IPS-NIHi7 (cell line): ENCODE data around the gene ZNF429.
"Not testable (repeated sequence)": the region's sequence is repeated elsewhere in the genome, so short reads cannot be mapped to it uniquely, and the experiment has no call there.

Experiments used
- DNase-seq: peaks from one replicate; pipeline ENCODE4 v3.0.0; 2012; ENCODE audit warnings: mixed read lengths; ENCODE audit errors: extremely low spot score

Gene ZNF429

DNA sequence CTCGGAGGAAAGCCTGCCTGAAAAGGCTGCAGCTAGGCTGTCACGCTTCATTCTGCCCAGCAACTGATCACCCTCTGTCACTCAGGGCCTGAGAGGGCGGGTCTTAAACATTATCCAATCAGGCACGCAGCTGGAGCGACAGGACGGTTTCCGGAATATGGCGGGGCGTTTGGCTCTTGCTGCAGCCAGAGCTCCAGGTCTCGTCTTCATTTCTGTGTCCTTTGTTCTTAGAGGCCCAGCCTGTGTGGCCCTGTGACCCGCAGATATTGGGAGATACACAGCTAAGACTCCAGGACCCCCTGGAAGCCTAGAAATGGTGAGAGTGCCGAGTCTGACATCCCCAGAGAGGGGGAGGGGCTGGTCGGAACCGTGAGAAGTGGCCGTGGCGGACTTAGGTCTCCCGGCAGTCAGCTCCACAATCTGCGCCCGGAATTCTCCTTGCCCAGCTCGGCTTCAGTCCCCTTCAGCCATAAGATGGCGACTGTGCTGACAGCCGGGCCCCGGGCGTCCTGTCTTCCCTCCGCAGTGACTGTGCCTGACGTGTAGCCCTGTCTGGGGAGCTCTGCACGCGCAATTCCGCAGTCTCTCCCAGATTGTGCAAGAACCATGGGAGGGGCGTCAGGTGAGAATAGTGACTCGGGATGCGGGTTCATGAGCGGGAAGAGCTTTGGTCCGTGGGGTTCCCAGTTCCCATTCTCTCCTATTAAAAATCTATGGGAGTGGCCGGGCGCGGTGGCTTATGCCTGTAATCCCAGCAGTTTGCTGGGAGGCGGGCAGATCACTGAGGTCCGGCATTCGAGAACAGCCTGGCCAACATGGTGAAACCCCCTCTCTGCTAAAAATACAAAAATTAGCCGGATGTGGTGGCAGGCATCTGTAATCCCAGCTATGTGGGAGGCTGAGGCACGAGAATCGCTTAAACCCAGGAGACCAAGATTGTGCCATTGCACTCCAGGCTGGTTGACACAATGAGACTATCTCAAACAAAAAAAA is at the start of gene ZNF429:
ZNF429 (plus strand) TSS at position 144 of the 993 bp plus-strand sequence; CDS start at position 314, 170 bp downstream.
- peak; percentile 96 for DNase-seq

DNA sequence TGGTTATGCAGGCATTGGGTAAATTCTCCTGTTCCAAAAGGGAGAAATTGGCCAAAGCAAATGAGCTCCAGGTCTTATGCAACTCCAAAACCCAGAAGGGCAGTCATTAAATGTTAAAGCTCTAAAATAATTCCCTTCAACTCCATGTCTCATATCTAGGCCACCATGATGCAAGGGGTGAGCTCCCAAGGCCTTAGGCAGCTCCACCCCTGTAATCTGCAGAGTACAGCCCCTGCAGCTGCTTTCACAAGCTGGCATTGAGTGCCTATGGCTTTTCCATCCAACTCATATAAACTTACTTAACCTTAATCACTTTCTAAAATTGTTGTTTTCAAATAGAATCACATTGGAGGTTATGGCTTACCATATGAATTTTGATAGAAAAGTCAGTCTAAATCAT is 44.7 kb upstream of the ZNF429 start:
- DNase-seq: no peak

DNA sequence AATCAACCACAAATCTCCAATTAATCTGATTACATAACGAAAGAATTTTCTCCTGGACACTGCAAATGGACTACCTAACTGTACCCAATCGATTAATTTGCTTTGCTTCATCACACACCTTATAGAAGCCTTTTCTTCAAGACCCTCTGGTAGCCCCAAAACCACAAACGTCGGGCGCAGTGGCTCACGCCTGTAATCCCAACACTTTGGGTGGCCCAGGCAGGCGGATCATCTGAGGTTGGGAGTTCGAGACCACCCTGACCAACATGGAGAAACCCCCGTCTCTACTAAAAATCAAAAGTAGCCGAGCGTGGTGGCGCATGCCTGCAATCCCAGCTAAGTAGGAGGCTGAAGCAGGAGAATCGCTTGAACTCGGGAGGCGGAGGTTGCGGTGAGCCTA is 42.9 kb upstream of the ZNF429 start:
- no peak for DNase-seq

DNA sequence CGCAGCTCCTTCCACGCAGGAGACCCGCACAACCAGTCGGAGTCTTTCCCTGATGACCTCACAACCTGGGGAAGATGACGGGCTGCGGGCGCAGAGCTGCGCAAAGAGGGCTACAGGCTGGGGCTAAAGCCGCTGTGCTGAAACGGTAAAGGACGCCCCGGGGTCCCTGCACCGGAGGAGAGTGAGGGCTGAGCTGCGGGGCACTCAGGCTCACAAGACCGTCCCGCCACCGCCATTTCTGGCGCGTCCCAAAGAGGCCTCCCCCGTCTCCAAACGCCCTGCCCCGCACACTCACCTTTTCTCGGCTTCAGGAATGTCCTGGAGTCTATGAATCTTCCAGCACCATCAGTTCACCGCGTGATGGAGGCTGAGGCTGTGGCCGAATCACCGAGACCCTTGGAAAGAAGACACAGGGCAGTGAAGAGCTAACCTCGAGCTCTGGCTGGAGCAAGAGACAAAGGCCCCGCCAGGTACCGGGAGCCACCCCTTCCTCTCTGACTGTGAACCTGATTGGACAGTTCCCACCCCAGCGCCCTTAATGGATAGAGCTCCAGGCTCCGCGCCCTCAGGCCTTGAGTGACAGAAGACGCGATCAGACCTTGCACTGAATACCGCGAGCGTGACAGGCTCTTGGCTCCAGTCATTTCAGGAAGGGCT is 41.8 kb upstream of the ZNF429 start:
- DNase-seq: peak; percentile 95

DNA sequence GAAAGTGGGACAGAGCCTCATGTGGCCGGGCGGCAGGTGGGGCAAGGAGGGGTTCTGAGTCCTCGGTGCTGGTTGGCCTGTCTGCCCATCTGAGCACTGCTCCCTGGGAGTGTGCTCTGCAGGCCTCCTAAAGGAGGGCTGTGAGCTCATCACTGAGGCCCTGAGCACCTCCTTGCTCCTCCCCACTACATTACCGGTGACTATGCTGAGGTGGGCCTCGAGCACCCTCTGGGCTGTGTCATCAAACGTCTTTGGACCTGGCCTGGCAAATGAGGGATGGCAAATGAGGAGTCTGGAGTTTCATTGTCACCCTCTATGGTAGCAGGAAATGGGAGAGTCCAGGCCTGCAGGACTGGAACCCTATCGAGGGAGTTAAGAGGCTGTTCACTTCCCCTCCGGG is 38.8 kb upstream of the ZNF429 start:
- no peak for DNase-seq

DNA sequence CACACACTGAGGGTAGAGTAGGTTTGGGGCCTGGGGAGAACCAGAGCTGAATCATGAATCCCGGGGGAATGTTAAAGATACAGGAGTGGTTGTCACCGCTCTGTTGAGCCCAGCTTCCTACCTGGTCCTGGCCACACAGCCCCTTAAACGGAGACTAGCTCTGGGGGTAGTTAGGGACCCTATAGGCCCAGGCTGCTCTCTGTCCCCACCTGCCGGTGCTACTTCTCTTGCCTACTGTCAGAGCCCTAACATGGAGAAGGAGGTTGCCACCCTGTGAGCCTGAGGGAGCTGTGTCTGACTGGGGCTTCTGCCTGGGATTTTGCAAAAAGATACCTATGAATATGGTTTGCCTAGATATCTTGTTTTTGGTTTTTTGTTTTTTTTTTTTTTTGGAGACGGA is 36.6 kb upstream of the ZNF429 start:
- peak; percentile 31 for DNase-seq

DNA sequence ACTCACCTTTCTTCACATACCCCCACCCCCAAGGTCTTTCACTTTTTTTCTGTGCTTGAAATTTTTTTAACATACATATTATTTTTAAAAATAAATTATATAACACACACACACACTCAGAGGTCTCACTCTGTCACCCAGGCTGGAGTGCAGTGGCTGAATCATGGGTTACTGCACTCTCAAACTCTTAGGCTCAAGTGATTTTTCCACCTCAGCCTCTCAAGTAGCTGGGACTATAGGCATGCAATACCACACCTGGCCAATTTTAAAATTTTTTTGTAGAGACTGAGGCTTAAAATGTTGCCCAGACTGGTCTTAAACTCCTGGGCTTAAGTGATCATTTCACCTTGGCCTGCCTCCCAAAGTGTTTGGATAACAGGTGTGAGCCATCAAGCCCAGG is 32.9 kb upstream of the ZNF429 start:
- no peak for DNase-seq

DNA sequence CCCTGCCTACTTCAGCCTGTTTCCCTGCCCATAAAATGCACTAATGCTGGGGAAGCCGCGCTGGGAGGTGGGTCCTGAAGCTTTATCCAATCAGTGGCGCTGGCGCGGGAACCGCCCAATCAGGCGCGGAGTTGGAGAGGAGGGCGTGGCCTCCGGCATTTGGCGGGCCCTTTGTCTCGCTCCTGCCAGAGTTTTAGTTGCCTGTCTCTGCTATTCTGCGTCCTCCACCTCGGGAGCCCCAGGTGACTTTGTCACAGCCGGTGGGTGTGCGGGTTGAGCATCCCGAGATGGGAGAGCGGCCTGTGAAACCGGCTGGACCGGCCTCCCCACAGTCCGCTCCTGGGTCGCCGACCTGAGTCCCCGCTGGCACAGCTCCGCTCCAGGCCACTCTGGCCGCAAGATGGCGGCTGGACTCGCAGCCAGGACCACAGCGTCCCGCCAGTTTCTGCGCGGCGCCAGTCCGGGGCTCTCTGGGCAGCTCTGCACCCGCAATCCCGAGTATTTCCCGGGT is 30.7 kb upstream of the ZNF429 start:
- peak; percentile 88 for DNase-seq

DNA sequence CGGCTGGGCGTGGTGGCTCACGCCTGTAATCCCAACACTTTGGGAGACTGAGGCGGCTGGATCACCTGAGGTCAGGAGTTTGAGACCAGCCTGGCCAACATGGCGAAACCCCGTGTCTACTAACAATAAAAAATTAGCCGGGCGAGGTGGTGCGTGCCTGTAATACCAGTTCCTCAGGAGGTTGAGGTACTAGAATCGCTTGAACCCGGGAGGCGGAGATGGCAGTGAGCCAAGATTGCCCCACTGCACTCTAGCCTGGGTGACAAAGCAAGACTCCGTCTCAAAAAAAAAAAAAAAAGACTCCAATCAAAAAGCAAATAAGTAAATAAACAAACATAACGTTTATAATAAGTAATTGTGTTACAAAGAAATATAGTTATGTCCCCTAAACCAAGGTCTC is 23.0 kb upstream of the ZNF429 start:
- DNase-seq: not testable (repeated sequence)

DNA sequence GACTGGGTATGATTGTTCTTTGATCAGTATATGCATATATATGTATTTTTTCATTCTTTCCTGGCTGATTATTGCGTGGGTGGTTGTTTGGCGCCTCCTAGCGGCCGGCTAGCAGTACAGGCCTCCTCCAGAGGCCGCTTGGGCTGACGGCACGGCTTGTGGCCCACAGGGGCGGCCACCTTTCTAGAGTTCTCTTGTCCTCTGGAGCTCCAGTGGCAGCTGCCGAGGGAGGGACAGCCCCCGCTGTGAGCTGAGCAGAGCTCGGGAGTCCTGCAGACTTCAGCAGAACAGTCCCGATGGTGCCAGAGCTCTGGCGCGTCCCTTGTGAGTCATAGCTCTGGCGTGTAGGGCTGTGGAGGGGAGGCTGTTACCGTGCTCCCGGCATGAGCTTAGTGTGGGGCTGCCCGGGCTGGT is 22.5 kb upstream of the ZNF429 start:
- peak; percentile 70 for DNase-seq

DNA sequence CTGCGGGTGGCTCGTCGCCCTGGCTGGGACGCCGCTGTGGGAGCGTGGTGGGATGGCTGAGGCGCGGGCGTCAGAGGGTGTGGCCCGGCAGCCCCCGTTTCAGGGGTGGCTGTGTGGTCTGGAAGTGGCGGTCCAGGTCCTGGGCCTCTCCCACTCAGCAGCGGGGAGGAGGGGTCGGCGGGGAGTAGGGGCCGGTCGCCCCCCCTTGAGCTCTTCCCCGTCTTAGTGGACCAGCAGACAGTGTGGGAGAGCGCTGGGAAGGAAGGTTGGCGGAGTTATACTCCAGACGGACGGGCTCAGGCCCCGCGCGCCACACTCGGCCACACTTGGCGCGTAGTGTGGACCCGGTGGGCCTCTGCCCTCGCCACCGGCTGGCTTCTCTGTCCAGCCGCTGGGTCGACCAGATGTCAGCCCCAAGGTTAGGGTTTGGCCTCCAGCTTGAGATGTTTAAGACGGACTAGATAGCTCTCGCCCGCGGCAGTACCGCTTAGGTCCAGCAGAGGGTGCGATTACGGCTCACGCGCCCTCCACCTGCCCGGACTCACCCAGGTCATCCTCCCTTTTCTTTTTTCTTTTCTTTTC is 21.7 kb upstream of the ZNF429 start:
- DNase-seq: peak; percentile 79

DNA sequence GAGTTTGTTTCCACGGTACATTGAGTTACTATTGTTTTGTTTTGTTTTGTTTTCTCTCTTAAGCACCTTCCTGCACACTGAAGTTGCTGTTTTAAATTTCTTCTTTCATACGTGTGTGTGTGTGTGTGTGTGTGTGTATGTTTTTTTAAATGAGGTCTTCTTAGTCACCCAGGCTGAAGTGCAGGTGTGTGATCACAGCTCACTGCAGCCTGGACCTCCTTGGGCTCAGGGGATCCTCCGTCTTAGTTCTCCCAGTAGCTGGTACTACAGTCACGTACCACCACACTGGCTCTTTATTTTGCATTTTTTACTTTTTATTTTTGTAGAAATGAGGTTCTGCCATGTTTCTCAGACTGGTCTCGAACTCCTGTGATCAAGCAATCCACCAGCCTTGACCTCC is 20.8 kb upstream of the ZNF429 start:
- no peak for DNase-seq

DNA sequence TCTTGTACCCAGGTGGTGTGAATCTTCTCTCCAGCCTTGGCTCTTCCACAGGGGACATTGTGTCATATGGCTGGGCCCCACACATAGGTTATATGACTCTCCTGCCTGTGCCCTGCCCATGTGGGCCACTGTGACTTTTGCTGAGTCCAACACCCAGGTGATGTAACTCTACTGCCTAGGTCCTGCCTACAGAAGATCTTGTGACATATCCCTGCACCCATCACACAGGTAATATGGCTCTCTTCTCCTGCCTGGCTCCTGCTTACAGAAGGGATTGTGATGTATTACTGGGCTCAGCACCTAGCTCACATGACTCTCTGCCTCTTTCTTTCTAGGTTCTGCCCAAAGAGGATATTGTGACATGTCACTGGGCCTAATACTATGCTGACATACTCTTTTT is 19.5 kb upstream of the ZNF429 start:
- no peak for DNase-seq

DNA sequence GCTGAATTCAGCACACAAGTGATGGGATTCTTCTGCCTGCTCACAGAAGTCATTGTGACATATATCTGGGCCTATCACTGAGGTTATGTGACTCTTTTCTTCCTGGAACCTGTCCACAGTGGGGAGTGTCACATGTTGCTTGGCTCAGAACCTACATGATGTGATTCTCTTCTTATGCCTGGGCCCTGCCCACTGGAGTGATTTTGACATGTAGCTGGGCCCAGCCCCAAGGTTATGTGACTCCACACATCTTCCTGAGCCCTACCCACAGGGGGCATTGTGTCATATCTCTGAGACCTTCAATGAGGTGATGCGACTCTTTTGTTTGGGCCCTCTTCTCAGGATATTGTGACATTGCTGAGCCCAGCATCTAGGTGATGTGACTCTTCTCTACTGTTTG is 17.4 kb upstream of the ZNF429 start:
- DNase-seq: no peak

DNA sequence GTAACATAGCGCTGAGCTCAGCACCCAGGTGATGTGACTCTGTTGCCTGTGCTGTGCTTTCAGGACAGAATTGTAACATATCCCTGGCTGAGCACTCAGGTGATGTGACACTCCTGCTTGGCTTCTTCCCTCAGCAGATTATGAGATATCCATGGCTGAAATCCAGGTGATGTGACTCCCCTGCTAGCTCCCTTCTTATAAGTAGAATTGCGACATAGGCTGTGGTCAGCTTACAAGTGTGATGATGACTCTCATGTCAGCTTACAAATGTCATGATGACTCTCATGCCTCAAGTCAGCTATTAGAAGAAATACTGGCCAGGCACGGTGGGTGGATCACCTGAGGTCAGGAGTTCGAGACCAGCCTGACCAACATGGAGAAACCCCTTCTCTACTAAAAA is 14.3 kb upstream of the ZNF429 start:
- no peak for DNase-seq

DNA sequence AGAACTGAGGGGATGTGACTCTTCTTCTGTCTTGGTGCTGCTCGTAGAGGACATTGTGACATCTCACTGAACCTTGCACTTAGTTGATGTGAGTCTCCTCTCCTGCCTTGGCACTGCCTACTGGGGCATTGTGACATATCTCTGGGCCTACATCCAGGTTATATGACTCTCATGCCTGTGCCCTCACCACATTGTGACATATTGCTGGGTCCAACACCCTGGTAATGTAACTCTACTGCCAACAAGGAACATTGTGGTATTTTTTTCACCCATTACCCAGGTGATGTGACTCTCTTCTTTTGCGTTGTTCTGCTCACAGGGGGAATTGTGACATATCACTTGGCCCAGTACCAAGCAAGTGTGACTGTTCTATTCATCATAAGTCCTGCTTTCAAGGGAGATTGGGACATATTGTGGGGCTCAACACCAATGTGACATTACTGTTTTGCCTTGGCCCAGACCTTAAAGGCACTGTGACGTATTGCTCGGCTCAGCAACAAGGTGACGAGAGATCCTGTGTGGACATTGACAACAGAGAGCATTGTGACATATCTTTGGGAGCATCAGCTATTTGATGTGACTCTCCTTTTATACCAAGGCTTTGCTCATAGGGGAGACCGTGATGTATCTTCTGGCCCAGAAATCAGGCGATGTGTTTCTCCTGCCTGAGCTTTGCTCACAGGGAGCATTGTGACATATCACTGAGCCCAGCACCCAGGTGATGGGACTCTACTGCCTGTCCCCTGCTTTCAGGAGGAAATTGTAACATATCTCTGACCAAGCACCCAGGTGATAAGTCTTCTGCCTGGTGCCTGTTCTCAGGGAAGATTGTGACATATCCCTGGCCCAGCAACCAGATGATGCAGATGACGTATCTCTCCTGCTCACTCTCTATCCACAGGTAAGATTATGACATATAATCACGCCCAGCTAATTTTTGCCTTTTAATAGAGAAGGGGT is 12.2 kb upstream of the ZNF429 start:
- DNase-seq: no peak

DNA sequence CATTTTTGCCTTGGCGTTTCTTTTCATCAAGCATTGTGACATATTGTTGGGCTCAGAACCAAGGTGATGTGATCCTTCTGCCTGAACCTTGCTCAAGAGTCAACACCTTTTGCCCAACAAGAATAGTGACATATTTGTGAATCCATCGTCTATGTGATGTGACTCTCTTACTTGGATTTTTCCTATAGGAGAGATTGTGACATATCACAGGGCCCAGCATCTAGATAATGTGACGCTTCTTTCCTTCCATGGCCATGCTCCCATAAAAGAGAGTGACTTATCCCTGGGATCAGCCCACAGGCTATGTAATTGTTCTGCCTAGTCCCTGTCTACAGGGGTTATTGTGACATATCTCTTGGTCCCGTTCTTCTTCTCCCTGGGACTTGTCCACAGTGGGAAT is 8.5 kb upstream of the ZNF429 start:
- DNase-seq: no peak

DNA sequence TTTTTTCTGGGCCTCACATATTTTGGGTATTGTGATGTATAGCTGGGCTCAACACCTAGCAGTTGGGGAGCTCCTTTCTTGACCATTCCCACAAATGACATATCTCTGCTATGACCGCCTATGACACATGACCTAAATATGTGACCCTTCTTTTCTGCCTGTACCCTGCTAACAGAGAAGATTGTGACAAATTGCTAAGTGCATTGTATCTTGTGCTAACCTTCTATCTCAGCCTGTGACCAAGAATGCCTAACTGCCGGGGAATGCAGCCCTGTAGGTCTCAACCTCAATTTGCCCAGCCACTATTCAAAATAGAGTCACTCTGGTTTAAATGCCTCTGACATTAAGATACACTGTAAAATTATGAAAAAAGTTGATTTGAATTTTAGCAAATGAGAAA is 6.8 kb upstream of the ZNF429 start:
- no peak for DNase-seq

DNA sequence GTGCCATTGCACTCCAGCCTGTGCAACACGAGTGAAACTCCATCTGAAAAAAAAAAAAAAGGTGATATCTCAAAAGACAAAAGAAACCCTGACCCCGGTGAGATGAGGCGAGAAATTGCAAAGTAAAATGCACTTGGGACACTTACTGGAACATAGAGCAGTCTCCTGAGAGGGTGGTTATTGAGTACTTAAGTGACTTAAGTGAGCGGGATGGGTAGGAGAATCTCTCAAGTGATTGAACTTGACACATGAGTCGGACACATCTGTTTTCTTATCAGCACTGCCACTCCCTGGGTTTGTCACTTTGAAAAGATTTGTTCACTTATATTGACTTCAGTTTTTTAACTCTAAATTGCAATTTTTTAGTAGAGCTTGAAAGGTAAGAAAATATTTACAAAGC is 2.8 kb downstream of the ZNF429 start:
- no peak for DNase-seq

DNA sequence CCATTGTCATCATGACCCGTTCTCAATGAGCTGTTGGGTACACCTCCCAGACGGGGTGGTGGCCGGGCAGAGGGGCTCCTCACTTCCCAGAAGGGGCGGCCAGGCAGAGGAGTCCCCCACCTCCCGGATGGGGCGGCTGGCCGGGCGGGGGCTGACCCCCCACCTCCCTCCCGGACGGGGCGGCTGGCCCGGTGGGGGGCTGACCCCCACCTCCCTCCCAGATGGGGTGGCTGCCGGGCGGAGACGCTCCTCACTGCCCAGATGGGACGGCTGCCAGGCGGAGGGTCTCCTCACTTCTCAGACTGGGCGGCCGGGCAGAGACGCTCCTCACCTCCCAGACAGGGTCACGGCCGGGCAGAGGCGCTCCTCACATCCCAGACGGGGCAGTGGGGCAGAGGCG is 5.7 kb downstream of the ZNF429 start:
- DNase-seq: not testable (repeated sequence)

DNA sequence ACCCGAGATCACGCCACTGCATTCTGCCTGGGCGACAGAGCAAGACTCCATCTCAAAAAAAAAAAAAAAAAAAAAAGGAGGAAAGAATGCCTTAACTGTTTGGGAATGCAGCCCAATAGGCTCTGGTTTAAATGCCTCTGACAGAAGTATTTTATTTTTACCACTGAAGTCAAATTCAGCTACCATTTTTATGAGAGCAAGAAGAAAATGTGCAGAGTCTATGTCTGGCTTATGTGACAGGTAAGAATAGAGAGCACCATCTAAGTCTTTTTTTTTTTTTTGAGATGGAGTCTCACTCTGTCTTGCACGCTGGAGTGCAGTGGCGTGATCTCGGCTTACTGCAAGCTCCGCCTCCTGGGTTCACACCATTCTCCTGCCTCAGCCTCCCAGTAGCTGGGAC is 7.2 kb downstream of the ZNF429 start:
- DNase-seq: not testable (repeated sequence)
